GM13977 (cell line): ENCODE data around the gene DRD5.
"Not testable (repeated sequence)": the region's sequence is repeated elsewhere in the genome, so short reads cannot be mapped to it uniquely, and the experiment has no call there.

Experiments used
- DNase-seq: peaks from one replicate; pipeline ENCODE4 v3.0.0; 2012; ENCODE audit warnings: low spot score
- in situ Hi-C: fragments of 300-500 bp; cut with MboI; formaldehyde crosslinking; loops from one replicate; pipeline ENCODE4 v1.12.0; 2022; ENCODE audit warnings: low sequenced_read_pairs, low pct_unique_long_range_greater_than_20kb, mixed read lengths, inconsistent platforms; ENCODE audit not compliant: unreplicated experiment
- TF ChIP-seq, protein P1 (sequence below): IDR thresholded peaks from 2 replicates; pipeline ENCODE4 v1.5.1; 2012; ENCODE audit warnings: mild to moderate bottlenecking, control low read depth; ENCODE audit not compliant: insufficient read depth; ENCODE audit errors: extremely low read depth, missing control alignments

The DRD5 gene

DNA sequence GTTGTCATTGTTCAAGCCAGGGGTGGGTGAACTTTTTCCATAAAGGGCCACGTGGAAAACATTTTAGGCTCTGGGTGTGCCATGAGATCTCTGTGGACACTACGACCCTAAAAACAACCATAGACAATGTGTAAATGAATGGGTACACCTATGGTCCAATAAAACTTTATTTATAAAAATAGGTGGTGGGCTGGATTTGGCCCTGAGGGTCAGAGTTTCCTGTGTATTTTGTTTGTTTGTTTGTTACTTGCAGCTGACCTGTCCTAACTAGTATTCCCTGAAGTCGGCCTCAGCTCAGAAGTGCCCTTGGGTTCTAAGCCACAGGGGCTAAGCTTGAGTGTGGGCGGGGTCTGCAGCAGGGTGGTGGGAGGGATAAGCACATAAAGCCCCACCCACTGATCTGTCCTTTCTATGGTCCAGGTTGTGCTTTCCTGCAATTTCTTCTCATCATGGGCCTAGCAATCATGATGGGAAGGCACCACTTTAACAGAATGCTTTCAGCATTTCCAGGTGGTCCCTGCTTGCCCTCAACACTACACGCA lies 17.2 kb upstream of the DRD5 start:
- DNase-seq = no peak
- TF ChIP-seq, protein P1, sequence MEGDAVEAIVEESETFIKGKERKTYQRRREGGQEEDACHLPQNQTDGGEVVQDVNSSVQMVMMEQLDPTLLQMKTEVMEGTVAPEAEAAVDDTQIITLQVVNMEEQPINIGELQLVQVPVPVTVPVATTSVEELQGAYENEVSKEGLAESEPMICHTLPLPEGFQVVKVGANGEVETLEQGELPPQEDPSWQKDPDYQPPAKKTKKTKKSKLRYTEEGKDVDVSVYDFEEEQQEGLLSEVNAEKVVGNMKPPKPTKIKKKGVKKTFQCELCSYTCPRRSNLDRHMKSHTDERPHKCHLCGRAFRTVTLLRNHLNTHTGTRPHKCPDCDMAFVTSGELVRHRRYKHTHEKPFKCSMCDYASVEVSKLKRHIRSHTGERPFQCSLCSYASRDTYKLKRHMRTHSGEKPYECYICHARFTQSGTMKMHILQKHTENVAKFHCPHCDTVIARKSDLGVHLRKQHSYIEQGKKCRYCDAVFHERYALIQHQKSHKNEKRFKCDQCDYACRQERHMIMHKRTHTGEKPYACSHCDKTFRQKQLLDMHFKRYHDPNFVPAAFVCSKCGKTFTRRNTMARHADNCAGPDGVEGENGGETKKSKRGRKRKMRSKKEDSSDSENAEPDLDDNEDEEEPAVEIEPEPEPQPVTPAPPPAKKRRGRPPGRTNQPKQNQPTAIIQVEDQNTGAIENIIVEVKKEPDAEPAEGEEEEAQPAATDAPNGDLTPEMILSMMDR = no peak
- in situ Hi-C loops = loop anchor here (5.0 to 25.0 kb wide), 2 partner anchors 253 to 648 kb away; no protein-coding TSS in a partner anchor

DNA sequence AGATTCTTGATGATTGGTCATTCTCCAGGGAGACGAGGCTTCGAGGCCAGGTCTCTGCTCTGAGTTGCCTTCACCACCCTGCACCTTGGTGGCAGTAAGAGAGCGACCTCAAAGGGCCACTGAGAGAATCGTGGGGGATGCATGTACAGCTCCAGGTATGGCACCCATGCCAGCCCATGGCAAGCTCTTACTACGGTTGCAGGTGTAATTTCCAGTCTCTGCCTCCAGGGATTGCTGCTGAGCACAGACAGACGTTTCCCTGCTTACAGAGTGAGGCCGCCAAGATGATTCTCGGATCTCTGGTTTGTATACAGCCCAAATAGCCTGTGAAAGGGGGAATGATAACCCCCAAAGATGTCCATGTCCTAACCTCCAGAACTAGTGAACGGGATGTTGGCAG lies 16.3 kb upstream of the DRD5 start:
- DNase-seq = peak; percentile 47

DNA sequence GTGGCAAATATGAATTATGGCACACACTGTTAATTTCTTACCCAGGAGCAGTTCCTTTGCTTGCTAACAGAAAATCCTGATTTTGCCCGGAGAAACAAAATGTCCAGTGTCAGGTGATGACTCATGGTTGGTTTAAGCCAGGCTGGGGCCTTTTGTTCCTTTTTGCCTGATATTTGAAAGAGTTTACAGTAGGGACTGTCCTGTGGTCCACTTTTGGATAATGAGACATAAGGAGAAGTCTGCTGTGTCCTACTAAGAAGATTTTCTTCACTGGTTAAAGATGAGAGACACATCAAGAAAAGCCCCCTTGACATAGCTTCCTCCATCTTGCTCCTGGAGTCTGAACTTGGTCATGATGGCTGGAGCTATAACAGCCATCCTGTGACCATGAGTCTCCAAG lies 12.1 kb upstream of the DRD5 start:
- TF ChIP-seq, protein P1 = no peak
- in situ Hi-C loops = loop anchor here (25.0 kb wide), 1 partner anchor 643 kb away; no protein-coding TSS in a partner anchor

More for the DNA sequence above, 16.3 kb upstream of the DRD5 start:
- TF ChIP-seq, protein P1 = peak; percentile 52
- in situ Hi-C loops = loop anchor here (25.0 kb wide), 1 partner anchor 647 kb away; no protein-coding TSS in a partner anchor

DNA sequence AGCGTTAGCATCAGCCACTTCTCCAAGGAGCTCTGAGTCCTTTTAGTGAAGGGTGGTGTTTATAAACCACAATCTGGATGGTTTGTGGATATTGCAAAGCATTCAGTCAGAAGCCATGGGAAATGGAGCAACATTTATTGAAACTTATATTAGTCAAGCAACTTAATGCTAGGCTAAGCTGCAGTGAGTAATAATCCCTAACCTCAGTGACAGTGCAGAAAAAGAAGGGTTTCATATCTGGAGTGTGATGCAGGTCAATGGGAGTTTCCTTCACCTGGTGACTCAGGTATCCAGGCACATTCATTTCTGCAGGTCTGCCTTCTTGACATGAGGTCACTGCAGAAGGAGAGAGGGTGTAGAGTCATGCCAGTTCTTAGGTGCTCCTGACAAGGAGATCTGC lies 10.4 kb upstream of the DRD5 start:
- no peak for DNase-seq
- TF ChIP-seq, protein P1 = no peak
- in situ Hi-C loops = loop anchor here (25.0 kb wide), 1 partner anchor 641 kb away; no protein-coding TSS in a partner anchor

More for the DNA sequence above, 12.1 kb upstream of the DRD5 start:
- no peak for DNase-seq

DNA sequence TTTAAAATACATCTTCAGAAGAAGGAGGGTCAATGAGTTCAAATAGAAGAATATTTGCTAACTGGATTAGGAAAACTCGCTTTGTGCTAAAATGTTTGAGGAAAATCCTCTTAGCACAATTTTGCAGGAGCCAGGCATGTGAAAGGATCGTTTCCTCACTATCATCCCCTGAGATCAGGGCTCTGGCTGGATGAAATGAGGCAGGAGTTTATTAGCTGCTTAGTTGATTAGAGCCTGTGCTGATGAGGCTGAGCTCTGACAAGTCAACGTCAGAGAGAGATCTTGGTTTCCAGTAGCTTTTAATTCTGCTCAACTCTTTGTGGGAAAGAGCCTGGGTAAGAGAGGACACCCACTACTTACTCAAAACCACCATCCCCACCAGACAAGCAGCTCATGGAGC lies 8.0 kb upstream of the DRD5 start:
- in situ Hi-C loops = loop anchor here (25.0 kb wide), 1 partner anchor 639 kb away; no protein-coding TSS in a partner anchor
- no peak for DNase-seq
- TF ChIP-seq, protein P1 = no peak

DNA sequence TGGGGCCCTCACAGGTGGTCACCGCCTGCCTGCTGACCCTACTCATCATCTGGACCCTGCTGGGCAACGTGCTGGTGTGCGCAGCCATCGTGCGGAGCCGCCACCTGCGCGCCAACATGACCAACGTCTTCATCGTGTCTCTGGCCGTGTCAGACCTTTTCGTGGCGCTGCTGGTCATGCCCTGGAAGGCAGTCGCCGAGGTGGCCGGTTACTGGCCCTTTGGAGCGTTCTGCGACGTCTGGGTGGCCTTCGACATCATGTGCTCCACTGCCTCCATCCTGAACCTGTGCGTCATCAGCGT lies 652 bp downstream of the DRD5 start:
- TF ChIP-seq, protein P1 = no peak
- no peak for DNase-seq
- in situ Hi-C loops = no loop called here

DNA sequence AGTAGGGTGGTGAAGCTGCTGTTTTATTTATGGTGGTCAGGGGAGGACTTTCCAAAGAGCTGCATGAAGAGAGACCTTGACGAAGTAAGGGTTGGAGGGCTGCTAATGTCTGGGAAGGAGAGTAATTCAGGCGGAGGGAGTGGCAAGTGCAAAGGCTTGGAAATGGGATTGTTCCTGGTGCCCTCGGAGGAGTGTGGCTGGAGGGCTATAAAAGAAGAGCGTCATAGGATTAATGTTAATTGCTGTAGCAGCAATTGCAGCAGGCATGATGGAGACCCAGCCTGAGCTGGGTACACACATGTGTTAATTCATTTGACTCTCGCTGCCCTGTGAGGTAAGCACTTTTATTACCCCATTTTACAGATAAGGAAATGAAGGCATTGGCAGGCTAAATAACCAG lies 4.5 kb downstream of the DRD5 start:
- in situ Hi-C loops = not testable (repeated sequence)

More for the DNA sequence above, 4.5 kb downstream of the DRD5 start:
- DNase-seq = not testable (repeated sequence)
